T-helper 17 cell (primary cell): ENCODE data around the gene KRTAP1-3. TPM values are rescaled to one million over a fixed set of nuclear protein-coding genes. Genes with fewer than 3 reads are reported as not detected.
"Not testable (repeated sequence)": the region's sequence is repeated elsewhere in the genome, so short reads cannot be mapped to it uniquely, and the experiment has no call there.

Experiments
- ATAC-seq: fragments of 150-1000 bp; cut with Tn5 transposase; 2 replicates; pipeline ENCODE4 v1.10.0; 2021; ENCODE audit warnings: mild to moderate bottlenecking, moderate library complexity
- DNase-seq, 3 donors: peaks; one replicate each; pipeline versions ENCODE4 v3.0.0 to v3.0.0-alpha.2; 2020 to 2021
- H3K9me3 ChIP-seq: one replicate; pipeline ENCODE4 v1.7.0; 2013; ENCODE audit warnings: low read length, mild to moderate bottlenecking; ENCODE audit not compliant: control insufficient read depth, poor library complexity, severe bottlenecking
- H3K27ac Mint-ChIP-seq: one replicate; pipeline ENCODE4 v1.8.0; 2022; ENCODE audit warnings: mild to moderate bottlenecking, moderate library complexity, mixed read lengths
- H3K27me3 Mint-ChIP-seq: one replicate; pipeline ENCODE4 v1.8.0; 2022; ENCODE audit warnings: mixed read lengths
- H3K36me3 Mint-ChIP-seq: one replicate; pipeline ENCODE4 v1.8.0; 2022; ENCODE audit warnings: low read depth, mixed read lengths
- H3K4me1 Mint-ChIP-seq: one replicate; pipeline ENCODE4 v1.8.0; 2022; ENCODE audit warnings: mild to moderate bottlenecking, mixed read lengths
- H3K4me3 Mint-ChIP-seq: one replicate; pipeline ENCODE4 v1.8.0; 2022; ENCODE audit warnings: mild to moderate bottlenecking, moderate library complexity, mixed read lengths
- total RNA-seq, 4 donors: library from RNA in 2 of 4; stranded (reverse) in 2 of 4; gene quantifications; one replicate each; pipeline ENCODE4 v1.2.3 and lab custom pipeline; 2022 to 2026

KRTAP1-3 gene
- total RNA-seq, 2 donors from 2014 or later = not detected

DNA sequence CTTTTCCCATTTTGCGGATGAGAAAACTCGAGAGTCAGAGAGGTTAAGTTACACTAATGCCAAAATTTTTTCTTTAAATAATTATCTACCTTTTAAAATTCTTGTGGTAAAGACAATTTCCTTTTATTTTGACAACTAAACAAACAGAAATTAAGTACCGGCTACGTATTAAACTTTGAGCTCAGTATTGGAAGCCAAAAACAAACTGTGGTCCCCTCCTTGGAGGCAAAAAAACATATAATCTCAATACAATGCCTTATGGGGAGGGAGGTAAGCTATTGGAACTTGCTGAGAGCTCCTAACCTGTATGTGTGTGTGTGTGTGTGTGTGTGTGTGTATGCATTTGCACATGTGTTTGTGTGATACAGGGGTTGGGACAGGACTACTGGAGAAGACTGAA is 28.8 kb upstream of the KRTAP1-3 start:
- Mint-ChIP-seq H3K4me3 (no peak overlapping the region), H3K27ac (no peak overlapping the region)
- no peak for DNase-seq

GRCh38 chr17:41061964-41062363 is 27.3 kb upstream of the KRTAP1-3 start:
- Mint-ChIP-seq H3K4me1 (peaks cover 4% of the 10 kb centered on the region), H3K4me3 (no peak overlapping the region), H3K27ac (no peak overlapping the region), H3K36me3 (peaks cover 3% of the 10 kb centered on the region), H3K27me3 (peaks cover 49% of the 10 kb centered on the region)
- no peaks in the 10 kb centered on the region for H3K9me3 ChIP-seq
- no peak for ATAC-seq
- no peak for DNase-seq

More for the DNA sequence above, 28.8 kb upstream of the KRTAP1-3 start:
- peaks cover 42% of the 10 kb centered on the region for H3K27me3 Mint-ChIP-seq
- H3K36me3 Mint-ChIP-seq = peaks cover 3% of the 10 kb centered on the region
- no peaks in the 10 kb centered on the region for H3K9me3 ChIP-seq
- peaks cover 4% of the 10 kb centered on the region for H3K4me1 Mint-ChIP-seq
- ATAC-seq = no peak

DNA sequence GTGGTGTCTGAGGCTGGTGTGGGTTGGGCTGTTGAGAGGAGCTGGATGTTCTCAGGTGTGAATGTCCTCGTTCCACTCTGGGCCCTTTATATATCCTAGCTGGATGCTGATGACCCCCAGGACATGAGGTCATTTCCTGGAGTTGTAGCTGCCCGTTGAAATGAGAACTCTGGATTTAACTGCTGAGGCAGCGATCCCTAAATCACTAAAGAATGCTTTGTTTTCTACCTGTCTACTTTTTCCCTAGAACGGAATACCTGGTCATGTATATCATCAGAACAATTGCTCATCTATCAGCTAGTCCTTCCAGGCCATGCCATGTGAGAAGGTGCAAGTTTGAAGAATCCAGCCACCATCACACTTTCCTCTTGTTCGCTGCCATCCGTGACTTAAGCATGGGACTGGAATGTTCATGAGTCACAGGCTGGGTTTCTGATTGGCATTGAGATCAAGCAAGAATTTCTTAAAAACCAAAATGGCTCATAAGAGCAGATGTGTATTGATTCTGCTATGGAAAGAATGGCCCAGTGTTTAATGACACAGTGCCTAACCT is 25.5 kb upstream of the KRTAP1-3 start, which contains the start of gene KRTAP2-3:
KRTAP2-3 (minus strand) TSS at position 63 of the 553 bp plus-strand sequence. CDS start 64 bp downstream, outside the sequence.
- DNase-seq = no peak
- H3K4me1 Mint-ChIP-seq = peaks cover 4% of the 10 kb centered on the region
- H3K4me3 Mint-ChIP-seq = no peak within 1 kb of the TSS
- no peaks in the 10 kb centered on the region for H3K9me3 ChIP-seq
- peaks cover 42% of the 10 kb centered on the region for H3K27me3 Mint-ChIP-seq
- no peak within 1 kb of the TSS for H3K27ac Mint-ChIP-seq
- peaks cover 3% of the 10 kb centered on the region for H3K36me3 Mint-ChIP-seq
- ATAC-seq = no peak

DNA sequence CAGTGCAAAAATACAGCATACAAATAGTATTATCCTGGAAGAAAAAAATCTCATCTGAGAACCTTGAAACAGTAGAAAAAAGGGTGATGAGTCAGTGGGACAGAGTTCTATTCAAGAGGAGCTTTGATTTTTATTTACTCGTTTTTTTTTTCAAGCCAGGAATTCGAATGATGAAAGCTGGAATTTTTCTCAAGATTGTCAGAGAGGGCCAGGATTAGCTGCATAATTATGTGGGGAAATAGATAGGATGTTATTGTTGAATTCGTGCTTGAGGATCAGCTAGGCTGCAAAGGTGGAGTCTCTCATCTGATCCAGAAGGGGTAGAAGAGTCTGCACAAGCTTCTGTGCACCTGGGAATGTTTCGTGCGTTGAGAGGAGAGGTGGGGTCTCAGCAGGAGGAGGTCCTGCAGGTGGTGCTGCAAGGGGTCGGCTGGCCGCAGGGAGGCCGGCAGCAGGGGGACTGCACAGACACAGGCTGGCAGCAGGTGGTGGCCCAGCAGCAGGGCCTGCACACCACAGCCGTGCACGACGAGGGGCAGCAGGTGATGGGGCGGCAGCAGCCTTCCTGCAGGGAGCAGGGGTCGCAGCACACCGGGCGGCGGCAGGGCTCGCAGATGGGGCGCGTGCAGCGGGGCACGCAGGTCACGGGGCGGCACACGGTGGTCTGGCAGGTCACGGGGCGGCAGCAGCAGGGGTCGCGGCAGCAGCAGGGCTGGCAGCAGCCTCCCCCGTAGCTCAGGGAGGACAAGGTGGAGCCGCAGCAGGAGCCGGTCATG is 24.8 kb upstream of the KRTAP1-3 start:
- H3K4me1 Mint-ChIP-seq, ATAC-seq, H3K27ac Mint-ChIP-seq, H3K9me3 ChIP-seq, H3K4me3 Mint-ChIP-seq, H3K36me3 Mint-ChIP-seq, DNase-seq: not testable (repeated sequence)
- H3K27me3 Mint-ChIP-seq = peaks cover 42% of the 10 kb centered on the region

DNA sequence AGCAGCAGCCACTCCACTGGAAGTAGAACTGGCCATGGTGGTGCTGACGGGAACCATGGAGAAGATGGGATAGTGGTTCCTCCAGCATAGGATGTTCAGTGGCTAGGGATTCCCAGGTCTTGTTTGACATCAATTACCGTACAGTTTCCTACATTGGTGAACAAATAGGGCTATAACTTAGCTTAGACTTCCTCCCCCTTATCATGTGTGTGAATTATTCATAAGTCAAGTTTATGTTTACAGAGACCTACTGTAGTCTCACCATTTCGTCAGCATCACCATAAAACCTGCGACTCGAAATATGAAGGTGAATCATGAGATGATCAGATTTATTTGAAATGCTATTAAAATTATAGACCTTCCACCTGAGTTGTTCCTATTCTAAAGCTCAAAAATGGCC is 24.1 kb upstream of the KRTAP1-3 start:
- H3K27ac Mint-ChIP-seq = no peak overlapping the region
- ATAC-seq (no peak), DNase-seq (no peak)
- peaks cover 3% of the 10 kb centered on the region for H3K36me3 Mint-ChIP-seq
- H3K4me3 Mint-ChIP-seq = no peak overlapping the region
- peaks cover 42% of the 10 kb centered on the region for H3K27me3 Mint-ChIP-seq
- H3K4me1 Mint-ChIP-seq = peaks cover 4% of the 10 kb centered on the region
- H3K9me3 ChIP-seq = no peaks in the 10 kb centered on the region

DNA sequence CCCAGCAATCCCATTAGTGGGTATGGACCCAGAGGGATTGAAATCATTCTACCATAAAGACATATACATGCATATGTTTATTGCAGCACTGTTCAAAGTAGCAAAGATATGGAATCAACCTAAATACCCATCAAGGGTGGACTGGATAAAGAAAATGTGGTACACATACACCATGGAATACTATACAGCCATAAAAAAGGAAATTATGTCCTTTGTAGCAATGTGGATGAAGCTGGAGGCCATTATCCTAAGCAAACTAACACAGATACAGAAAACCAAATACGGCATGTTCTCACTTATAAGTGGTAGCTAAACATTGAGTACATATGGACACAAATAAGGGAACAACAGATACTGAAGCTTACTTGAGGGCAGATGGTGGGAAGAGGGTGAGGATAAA is 22.9 kb upstream of the KRTAP1-3 start:
- H3K4me1 Mint-ChIP-seq = peaks cover 4% of the 10 kb centered on the region
- H3K27ac Mint-ChIP-seq = no peak overlapping the region
- DNase-seq (no peak), ATAC-seq (no peak)
- H3K36me3 Mint-ChIP-seq = peaks cover 3% of the 10 kb centered on the region
- H3K9me3 ChIP-seq = no peaks in the 10 kb centered on the region
- peaks cover 42% of the 10 kb centered on the region for H3K27me3 Mint-ChIP-seq
- no peak overlapping the region for H3K4me3 Mint-ChIP-seq

GRCh38 chr17:41055130-41055529 is 20.5 kb upstream of the KRTAP1-3 start, which contains the start of gene KRTAP2-2:
KRTAP2-2 (minus strand) TSS chr17:41055230; CDS start chr17:41055211, 19 bp downstream.
- H3K27ac Mint-ChIP-seq, ATAC-seq, H3K9me3 ChIP-seq, DNase-seq, H3K4me3 Mint-ChIP-seq, H3K4me1 Mint-ChIP-seq, H3K36me3 Mint-ChIP-seq: not testable (repeated sequence)
- peaks cover 32% of the 10 kb centered on the region for H3K27me3 Mint-ChIP-seq

DNA sequence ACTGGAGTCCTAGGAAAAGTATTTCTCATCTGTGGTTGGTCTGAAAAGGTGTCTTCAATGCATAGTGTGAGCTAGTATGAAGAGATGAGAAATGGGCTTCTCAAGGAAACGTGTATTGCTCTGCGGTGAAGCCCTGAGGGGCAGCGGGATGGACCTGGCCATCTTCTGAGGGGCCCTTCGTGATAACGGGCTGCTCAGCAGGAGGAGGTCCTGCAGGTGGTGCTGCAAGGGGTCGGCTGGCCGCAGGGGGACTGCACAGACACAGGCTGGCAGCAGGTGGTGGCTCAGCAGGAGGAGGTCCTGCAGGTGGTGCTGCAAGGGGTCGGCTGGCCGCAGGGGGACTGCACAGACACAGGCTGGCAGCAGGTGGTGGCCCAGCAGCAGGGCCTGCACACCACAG is 19.9 kb upstream of the KRTAP1-3 start:
- DNase-seq, H3K4me3 Mint-ChIP-seq, H3K27ac Mint-ChIP-seq, H3K36me3 Mint-ChIP-seq, H3K9me3 ChIP-seq, H3K4me1 Mint-ChIP-seq, ATAC-seq: not testable (repeated sequence)
- peaks cover 34% of the 10 kb centered on the region for H3K27me3 Mint-ChIP-seq

- H3K9me3 ChIP-seq = no peaks in the 10 kb centered on the region
- H3K27ac Mint-ChIP-seq = no peak overlapping the region
- no peaks in the 10 kb centered on the region for H3K4me1 Mint-ChIP-seq
- ATAC-seq (no peak), DNase-seq (no peak)
- peaks cover 31% of the 10 kb centered on the region for H3K27me3 Mint-ChIP-seq
- no peaks in the 10 kb centered on the region for H3K36me3 Mint-ChIP-seq
- H3K4me3 Mint-ChIP-seq = no peak overlapping the region
Observed at GRCh38 chr17:41054025-41054424, 19.4 kb upstream of the KRTAP1-3 start.

- H3K4me1 Mint-ChIP-seq = no peaks in the 10 kb centered on the region
- H3K4me3 Mint-ChIP-seq = no peak overlapping the region
- DNase-seq (no peak), ATAC-seq (no peak)
- H3K27ac Mint-ChIP-seq = no peak overlapping the region
- peaks cover 38% of the 10 kb centered on the region for H3K27me3 Mint-ChIP-seq
- no peaks in the 10 kb centered on the region for H3K9me3 ChIP-seq
- no peaks in the 10 kb centered on the region for H3K36me3 Mint-ChIP-seq
Observed at GRCh38 chr17:41052566-41052965, 17.9 kb upstream of the KRTAP1-3 start.

GRCh38 chr17:41049110-41049509 is 14.4 kb upstream of the KRTAP1-3 start:
- Mint-ChIP-seq H3K27ac (no peak overlapping the region), H3K36me3 (no peaks in the 10 kb centered on the region), H3K27me3 (peaks cover 48% of the 10 kb centered on the region), H3K4me1 (no peaks in the 10 kb centered on the region), H3K4me3 (no peak overlapping the region)
- DNase-seq = no peak
- no peaks in the 10 kb centered on the region for H3K9me3 ChIP-seq
- no peak for ATAC-seq

DNA sequence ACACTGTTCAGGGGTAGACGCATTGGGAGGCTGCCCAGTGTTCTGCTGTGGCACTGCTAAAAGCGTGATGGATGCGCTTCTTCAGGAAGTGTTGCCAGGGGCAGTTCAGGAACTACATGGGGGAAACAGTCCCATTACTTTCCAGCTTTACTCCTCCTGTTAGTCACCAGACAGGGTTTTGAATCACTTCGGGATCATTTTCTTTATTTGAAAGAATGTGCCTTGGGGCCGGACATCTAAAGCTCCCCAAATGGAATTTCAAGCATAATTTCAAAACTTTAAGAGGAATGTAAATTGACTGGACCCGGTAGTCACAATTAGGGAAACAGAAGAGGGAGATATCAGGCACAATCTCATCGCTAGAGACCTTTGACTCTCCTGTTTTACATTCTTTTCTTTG is 13.8 kb upstream of the KRTAP1-3 start:
- Mint-ChIP-seq H3K4me1 (no peaks in the 10 kb centered on the region), H3K27me3 (peaks cover 48% of the 10 kb centered on the region), H3K27ac (no peak overlapping the region), H3K4me3 (no peak overlapping the region), H3K36me3 (no peaks in the 10 kb centered on the region)
- DNase-seq (no peak), ATAC-seq (no peak)
- H3K9me3 ChIP-seq = no peaks in the 10 kb centered on the region

DNA sequence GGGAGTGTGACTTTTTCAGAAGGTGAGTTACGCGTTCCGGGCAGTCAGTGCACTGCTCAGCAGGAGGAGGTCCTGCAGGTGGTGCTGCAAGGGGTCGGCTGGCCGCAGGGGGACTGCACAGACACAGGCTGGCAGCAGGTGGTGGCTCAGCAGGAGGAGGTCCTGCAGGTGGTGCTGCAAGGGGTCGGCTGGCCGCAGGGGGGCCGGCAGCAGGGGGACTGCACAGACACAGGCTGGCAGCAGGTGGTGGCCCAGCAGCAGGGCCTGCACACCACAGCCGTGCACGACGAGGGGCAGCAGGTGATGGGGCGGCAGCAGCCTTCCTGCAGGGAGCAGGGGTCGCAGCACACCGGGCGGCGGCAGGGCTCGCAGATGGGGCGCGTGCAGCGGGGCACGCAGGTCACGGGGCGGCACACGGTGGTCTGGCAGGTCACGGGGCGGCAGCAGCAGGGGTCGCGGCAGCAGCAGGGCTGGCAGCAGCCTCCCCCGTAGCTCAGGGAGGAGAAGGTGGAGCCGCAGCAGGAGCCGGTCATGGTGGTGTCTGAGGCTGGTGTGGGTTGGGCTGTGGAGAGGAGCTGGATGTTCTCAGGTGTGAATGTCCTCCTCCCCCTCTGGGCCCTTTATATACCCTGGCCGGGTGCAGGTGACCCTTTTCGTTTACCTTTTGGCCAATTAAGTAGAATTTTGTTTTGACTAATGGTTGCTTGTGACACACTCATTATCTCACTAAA is 12.2 kb upstream of the KRTAP1-3 start, which contains the start of gene KRTAP2-1:
KRTAP2-1 (minus strand) TSS at position 582 of the 731 bp plus-strand sequence; CDS start at position 533, 49 bp downstream.
- ATAC-seq, H3K36me3 Mint-ChIP-seq: not testable (repeated sequence)

More for the DNA sequence above, 12.2 kb upstream of the KRTAP1-3 start, which contains the start of gene KRTAP2-1:
- not testable (repeated sequence) for DNase-seq, H3K4me3 Mint-ChIP-seq, H3K27ac Mint-ChIP-seq, H3K9me3 ChIP-seq, H3K4me1 Mint-ChIP-seq
- H3K27me3 Mint-ChIP-seq = peaks cover 43% of the 10 kb centered on the region
